Psoas muscle (tissue), 8 donors: Measurements from ENCODE around the gene MTFMT. TPM values are rescaled to one million over a fixed set of nuclear protein-coding genes. Genes with fewer than 3 reads are reported as not detected.

ENCODE experiments used
- ATAC-seq, 4 donors: fragments of 200-7000 bp; cut with Tn5 transposase; one replicate each; pipeline ENCODE4 v1.9.1; 2020; ENCODE audit warnings: moderate library complexity in 3 of 4, mild to moderate bottlenecking in 2 of 4
- DNase-seq, 2 donors: peaks; one replicate each; pipeline ENCODE4 v3.0.0-alpha.2; 2020
- H3K27ac ChIP-seq: fragments of 200-600 bp; one replicate; pipeline ENCODE4 v1.8.0; 2022
- H3K27me3 ChIP-seq, 3 donors: fragments of 200-600 bp in 1 of 3; one replicate each; pipeline versions ENCODE4 v1.6.1 to v1.8.0; 2013 to 2022; ENCODE audit warnings: low read length in 2 of 3, mild to moderate bottlenecking in 2 of 3, moderate library complexity in 1 of 3; ENCODE audit not compliant: insufficient read depth in 3 of 3
- H3K36me3 ChIP-seq, 2 donors: fragments of 200-600 bp in 1 of 2; one replicate each; pipeline versions ENCODE4 v1.6.1 to v1.8.0; 2013 to 2022; ENCODE audit warnings: low read depth in 1 of 2, mild to moderate bottlenecking in 1 of 2, moderate library complexity in 1 of 2; ENCODE audit not compliant: insufficient read depth in 1 of 2
- H3K4me1 ChIP-seq: fragments of 200-600 bp; one replicate; pipeline ENCODE4 v1.8.0; 2022
- H3K4me3 ChIP-seq: fragments of 200-600 bp; one replicate; pipeline ENCODE4 v1.8.0; 2022; ENCODE audit warnings: mild to moderate bottlenecking
- H3K9me3 ChIP-seq: fragments of 200-600 bp; one replicate; pipeline ENCODE4 v1.8.0; 2022
- WGBS, 3 donors: extraction: QIAGEN DNeasy Blood & Tissue Kit; methylation state at CpG; one replicate each; pipeline versions ENCODE4 v1.1.6 to v1.1.7; 2013; 5-methylcytosine and 5-hydroxymethylcytosine counted together
- intact Hi-C, 2 donors: fragments of 100-400 bp; cut with DNase I; formaldehyde crosslinking; loops; one replicate each; pipeline versions ENCODE4 v1.11.0 to v1.14.2; 2022
- polyA plus RNA-seq, 3 donors: library from polyadenylated mRNA; stranded (reverse); fragments of 200-250 nt; gene quantifications; one replicate each; pipeline ENCODE4 v1.2.3, GENCODE V29; 2013
- total RNA-seq, 4 donors: library from RNA; stranded (reverse); fragmentation: NEBNext Ultra II Directional in 2 of 4; extraction: Animal tissue kit (Norgen Biotek cat#: 25700) in 2 of 4; gene quantifications; one replicate each; pipeline versions ENCODE4 v1.2.1 to v1.2.4, GENCODE V29; 2021 to 2023
- TF ChIP-seq, protein P1 (sequence below): fragments of 200-600 bp; IDR thresholded peaks from one replicate; pipeline ENCODE4 v1.8.0; 2022; ENCODE audit warnings: antibody characterized with exemption
- donor health status: healthy with polysubstance abuse.
- donor health status: DM: no; HTN: no; CAD: no; lungs with moderate emphysema.
- donor health status: Bipolar disorder and iron deficiency.
- donor health status: healthy.
- donor health status: DM: yes; HTN: yes; CAD: no.
- donor health status: DM: no; HTN: no; CAD: no.
- donor health status: DM: no; HTN: no; CAD: no.
- donor health status: DM: yes; HTN: yes; CAD: no.

Gene MTFMT
- total and polyA plus RNA-seq, 7 donors: 9.4 to 18.1 (median 14.0) TPM

DNA sequence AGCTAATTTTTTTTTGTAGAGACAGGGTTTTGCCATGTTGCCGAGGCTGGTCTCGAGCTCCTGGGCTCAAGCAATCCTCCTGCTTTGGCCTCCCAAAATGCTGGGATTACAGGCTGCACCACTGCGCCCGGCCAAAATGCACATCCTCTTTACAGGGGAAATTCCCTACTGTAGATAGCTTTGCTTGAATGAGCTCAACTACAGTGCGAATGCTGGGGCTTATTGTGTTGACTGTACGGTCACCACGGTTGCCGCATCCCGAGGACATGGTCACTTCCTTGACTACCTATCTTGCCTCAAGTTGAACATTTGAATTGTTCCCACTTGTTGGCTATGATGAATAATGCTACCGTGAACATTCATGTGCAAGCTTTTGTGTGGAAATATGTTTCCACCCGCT lies 5.3 kb upstream of the MTFMT start:
- H3K4me1 ChIP-seq: peaks cover 5% of the 10 kb centered on the region
- no peaks in the 10 kb centered on the region for H3K9me3 ChIP-seq
- ATAC-seq: no peak
- no peak for DNase-seq
- WGBS, 3 donors: 88 to 91% (median 90%) methylated on average over 11 of the region's 11 CpGs
- H3K27ac ChIP-seq: no peak overlapping the region
- H3K36me3 ChIP-seq: no peaks in the 10 kb centered on the region
- intact Hi-C loops: loop anchor here in 1 of 2 donors (10.0 kb wide), 1 partner anchor 260 kb away; the partner anchor contains the start of gene RNU5A-1
- no peaks in the 10 kb centered on the region for H3K27me3 ChIP-seq
- TF ChIP-seq, protein P1, sequence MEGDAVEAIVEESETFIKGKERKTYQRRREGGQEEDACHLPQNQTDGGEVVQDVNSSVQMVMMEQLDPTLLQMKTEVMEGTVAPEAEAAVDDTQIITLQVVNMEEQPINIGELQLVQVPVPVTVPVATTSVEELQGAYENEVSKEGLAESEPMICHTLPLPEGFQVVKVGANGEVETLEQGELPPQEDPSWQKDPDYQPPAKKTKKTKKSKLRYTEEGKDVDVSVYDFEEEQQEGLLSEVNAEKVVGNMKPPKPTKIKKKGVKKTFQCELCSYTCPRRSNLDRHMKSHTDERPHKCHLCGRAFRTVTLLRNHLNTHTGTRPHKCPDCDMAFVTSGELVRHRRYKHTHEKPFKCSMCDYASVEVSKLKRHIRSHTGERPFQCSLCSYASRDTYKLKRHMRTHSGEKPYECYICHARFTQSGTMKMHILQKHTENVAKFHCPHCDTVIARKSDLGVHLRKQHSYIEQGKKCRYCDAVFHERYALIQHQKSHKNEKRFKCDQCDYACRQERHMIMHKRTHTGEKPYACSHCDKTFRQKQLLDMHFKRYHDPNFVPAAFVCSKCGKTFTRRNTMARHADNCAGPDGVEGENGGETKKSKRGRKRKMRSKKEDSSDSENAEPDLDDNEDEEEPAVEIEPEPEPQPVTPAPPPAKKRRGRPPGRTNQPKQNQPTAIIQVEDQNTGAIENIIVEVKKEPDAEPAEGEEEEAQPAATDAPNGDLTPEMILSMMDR: no peak
- no peak overlapping the region for H3K4me3 ChIP-seq

DNA sequence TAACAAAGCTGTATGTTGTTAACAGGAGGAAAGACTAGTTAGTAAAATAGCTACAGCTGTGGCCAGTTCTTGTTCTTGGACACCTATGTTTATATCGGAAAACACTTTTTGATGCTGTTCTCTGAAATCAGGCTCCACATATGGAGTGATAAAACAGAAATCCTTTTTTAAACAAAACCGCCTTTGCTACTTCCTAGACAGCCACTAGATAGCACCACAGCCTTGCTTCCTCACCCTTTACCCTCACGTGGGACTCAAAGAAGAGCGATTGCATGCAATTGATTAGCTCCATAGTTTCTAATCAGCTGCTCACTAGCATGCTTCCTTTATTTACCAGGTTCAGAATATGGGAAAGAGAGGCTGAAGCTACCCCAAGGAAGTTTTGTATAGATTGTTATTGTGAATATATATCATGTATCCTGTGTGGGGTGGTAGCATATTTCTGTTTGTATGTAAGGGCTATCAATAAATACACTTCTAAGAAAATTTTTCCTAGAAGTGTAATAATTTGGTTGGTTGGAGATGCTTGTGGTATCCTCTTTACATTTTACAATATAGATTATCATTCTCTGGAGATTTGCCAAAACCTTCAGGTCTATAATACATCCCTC lies 4.3 kb upstream of the MTFMT start:
- TF ChIP-seq, protein P1: peak; percentile 40
- H3K27ac ChIP-seq: no peak overlapping the region
- 14 to 20% (median 15%) methylated on average over 4 of the region's 4 CpGs for WGBS, 3 donors
- ATAC-seq: no peak
- H3K36me3 ChIP-seq: no peaks in the 10 kb centered on the region
- H3K27me3 ChIP-seq: no peaks in the 10 kb centered on the region
- no peak overlapping the region for H3K4me3 ChIP-seq
- intact Hi-C loops: loop anchor here in 1 of 2 donors (10.0 kb wide), 1 partner anchor 261 kb away; the partner anchor contains the start of gene RNU5A-1
- peaks cover 5% of the 10 kb centered on the region for H3K4me1 ChIP-seq
- DNase-seq: no peak
- H3K9me3 ChIP-seq: no peaks in the 10 kb centered on the region

DNA sequence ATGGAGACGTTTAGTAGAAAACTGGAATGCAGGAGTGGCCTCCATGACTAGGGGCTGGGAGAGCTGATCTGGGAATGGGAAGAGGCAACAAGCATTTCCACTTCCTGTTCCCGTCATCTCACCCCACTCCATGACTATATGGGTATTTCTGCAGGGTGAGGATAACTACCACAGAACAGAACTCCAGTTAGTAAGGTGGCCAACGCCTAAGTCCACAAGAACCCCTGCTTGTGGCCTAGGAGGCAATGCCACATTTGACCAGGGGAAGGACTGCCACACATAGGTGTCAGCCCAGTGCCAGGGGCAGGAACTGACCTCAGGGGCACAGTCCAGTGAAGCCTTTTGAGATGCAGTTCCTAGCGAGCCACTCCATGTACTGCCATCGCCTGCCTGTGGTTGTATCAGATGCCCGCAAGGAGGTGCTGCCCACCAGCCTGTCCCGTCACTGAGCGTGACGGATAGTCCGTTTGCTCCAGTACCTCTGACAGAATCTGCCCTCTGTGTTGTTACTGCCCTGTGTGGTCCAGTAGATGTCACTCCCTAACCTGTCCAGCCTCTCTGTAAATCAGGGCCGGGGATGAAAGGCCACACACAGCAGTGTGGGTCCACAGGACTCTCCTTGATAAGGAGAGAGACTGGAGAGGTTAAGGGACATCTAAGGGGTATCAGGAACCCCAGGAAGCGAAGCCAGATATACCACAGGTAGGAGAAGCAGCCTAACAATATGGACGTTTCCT lies 3.5 kb upstream of the MTFMT start:
- Histone ChIP-seq H3K36me3 (no peaks in the 10 kb centered on the region), H3K4me1 (peaks cover 9% of the 10 kb centered on the region), H3K27me3 (no peaks in the 10 kb centered on the region), H3K9me3 (no peaks in the 10 kb centered on the region), H3K27ac (no peak overlapping the region), H3K4me3 (no peak overlapping the region)
- 34 to 35% (median 34%) methylated on average over 13 of the region's 13 CpGs for WGBS, 3 donors
- TF ChIP-seq, protein P1: peak; percentile 52
- DNase-seq: peak; percentile 46 to 62
- intact Hi-C loops: loop anchor here in 1 of 2 donors (10.0 kb wide), 1 partner anchor 262 kb away; the partner anchor contains the start of gene RNU5A-1
- ATAC-seq: peak; percentile 55 to 69 (median 64)

DNA sequence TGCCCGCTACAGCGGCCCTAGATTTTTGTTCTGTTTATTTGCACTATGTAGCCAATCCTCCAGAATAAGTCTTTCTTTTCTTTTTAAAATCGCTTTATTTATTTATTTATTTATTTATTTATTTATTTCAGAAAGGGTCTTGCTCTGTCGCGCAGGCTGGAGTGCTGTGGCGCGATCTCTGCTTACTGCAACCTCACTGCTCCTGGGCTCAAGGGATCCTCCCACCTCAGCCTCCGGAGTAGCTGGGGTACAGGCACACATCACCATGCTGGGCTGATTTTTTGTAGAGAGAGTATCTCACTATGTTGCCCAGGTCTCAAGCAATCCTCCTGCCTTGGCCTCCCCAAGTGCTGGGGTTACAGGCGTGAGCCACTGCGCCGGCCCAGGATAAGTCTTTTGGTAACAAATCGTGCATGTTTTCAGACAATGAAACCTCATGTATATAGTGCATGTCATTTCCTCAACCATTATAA lies 333 bp upstream of the MTFMT start:
- Histone ChIP-seq H3K27me3 (no peaks in the 10 kb centered on the region), H3K36me3 (peaks cover 4 to 23% of the 10 kb centered on the region in 2 donors), H3K4me3 (peak overlapping the region; percentile 95), H3K9me3 (no peaks in the 10 kb centered on the region), H3K27ac (peak overlapping the region; percentile 78), H3K4me1 (peaks cover 14% of the 10 kb centered on the region)
- ATAC-seq: peak in 2 of 4 donors; percentile 13 to 18
- TF ChIP-seq, protein P1: no peak
- WGBS, 3 donors: 58 to 59% (median 58%) methylated on average over 12 of the region's 12 CpGs
- intact Hi-C loops: loop anchor here (10.0 kb wide), 2 partner anchors 155 to 265 kb away; partner anchors contain the start of genes CLPX (in 1 of the 2) and RNU5A-1 (in 1 of the 2)
- DNase-seq: no peak
